ENCODE results near the gene COL17A1. TPM values are rescaled to one million over a fixed set of nuclear protein-coding genes. Genes with fewer than 3 reads are reported as not detected.

COL17A1 gene
- total and polyA plus RNA-seq, 8 donors, result 0.18 to 1.5 (median 0.70) TPM; not detected in 4

DNA sequence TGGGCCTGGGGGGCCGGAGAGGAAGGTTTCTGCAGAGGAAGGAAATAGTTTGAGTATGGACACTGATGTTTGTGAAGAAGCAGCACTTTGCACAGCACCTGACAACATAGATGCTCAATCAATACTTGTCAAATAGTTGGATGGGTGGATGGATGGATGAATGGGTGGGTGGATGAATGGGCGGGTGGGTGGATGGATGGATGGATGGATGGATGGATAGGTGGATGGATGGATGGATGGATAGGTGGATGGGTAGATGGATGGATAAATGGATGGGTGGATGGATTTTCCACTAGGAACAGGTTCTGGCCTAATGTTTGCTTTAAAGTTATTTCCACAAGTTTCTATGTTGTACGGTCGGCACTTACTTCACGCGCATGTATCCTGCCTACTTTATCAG is 45.3 kb downstream of the COL17A1 start:
- ATAC-seq (no peak), FAIRE-seq (no peak), DNase-seq (no peak)
- WGBS, 2 donors, result 63 to 66% methylated on average over 6 of the region's 6 CpGs
- H3K27me3 ChIP-seq, result no peaks in the 10 kb centered on the region
- H3K9me3 ChIP-seq, result no peaks in the 10 kb centered on the region
- H3K27ac ChIP-seq, result no peak overlapping the region
- intact Hi-C loops (cut with DNase I), result loop anchor here in 1 of 3 donors (10.0 kb wide), 1 partner anchor 174 kb away; no protein-coding TSS in a partner anchor
- no peak overlapping the region for H3K4me3 ChIP-seq
- H3K4me1 ChIP-seq, result no peaks in the 10 kb centered on the region
- no peaks in the 10 kb centered on the region for H3K36me3 ChIP-seq
- TF ChIP-seq CTCF (IDR thresholded peaks at IDR 0.05), result no peak

DNA sequence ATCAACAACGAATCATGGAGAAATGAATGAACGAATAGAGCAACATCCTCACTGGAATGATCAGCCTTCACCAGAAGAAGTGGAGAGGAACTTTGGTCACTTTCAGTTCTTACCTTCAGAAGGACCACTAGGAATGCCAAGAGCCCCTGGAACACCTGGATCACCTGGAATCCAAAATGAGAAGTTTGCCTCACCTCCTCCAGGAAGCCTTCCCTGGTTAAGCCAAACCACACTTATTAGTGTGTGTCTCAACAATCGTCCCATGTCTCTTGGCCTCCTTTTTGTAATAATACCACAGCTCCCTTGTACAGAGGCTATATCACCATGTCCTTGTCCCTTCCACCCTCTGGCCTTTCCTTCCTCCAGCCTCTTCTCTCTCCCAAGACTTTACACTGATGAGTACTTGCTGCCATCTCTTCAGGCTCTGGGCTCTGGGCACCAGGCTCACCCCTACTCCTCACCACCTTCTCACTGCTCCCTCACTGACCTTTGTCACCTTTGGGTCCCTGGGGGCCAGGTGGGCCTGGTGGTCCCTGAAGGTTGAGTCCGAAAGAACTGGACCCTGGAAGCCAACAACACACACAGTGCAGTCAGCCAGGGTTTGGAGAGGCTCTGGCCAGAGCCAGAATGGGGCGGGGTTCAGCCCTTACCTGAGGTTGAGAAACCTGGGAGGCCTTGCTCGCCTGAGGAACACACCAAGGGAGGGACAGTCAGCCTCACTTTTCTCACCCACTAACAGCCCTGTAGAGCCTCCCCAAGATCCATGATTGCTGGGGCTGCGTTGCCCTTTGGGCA is 46.5 kb downstream of the COL17A1 start:
- intact Hi-C loops (cut with DNase I), result no loop called here
- Histone ChIP-seq H3K4me3 (no peak overlapping the region), H3K9me3 (no peaks in the 10 kb centered on the region), H3K27me3 (no peaks in the 10 kb centered on the region), H3K4me1 (no peaks in the 10 kb centered on the region), H3K27ac (no peak overlapping the region), H3K36me3 (no peaks in the 10 kb centered on the region)
- 79 to 83% methylated on average over 7 of the region's 7 CpGs for WGBS, 2 donors
- DNase-seq (no peak), ATAC-seq (no peak), FAIRE-seq (no peak)
- no peak for TF ChIP-seq CTCF (IDR thresholded peaks at IDR 0.05)

DNA sequence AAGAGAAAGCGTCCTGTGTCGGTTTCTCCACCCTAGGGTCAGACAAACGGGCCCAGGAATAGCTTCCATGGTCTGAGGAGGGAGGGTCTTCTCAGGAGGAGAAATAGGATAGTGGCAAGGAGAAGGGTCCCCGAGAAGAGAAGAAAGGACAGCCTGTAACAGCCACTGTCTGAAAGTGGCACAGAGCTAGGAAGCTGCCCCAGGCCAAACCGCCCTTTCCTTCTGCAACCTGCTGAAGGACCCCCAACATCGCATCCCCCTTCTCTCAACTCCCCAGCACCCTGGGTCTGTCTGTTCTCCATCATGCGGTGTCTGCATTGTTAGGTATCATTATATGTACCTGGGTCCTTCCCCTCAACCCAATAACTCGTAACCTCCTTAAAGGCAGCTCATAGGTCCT is 47.1 kb downstream of the COL17A1 start:
- no peaks in the 10 kb centered on the region for H3K9me3 ChIP-seq
- H3K4me1 ChIP-seq, result no peaks in the 10 kb centered on the region
- H3K27ac ChIP-seq, result no peak overlapping the region
- no peak for DNase-seq
- no peak for ATAC-seq
- H3K27me3 ChIP-seq, result no peaks in the 10 kb centered on the region
- WGBS, 2 donors, result 79 to 82% methylated on average over 8 of the region's 8 CpGs
- no peak for FAIRE-seq
- no peaks in the 10 kb centered on the region for H3K36me3 ChIP-seq
- no peak overlapping the region for H3K4me3 ChIP-seq
- no peak for TF ChIP-seq CTCF (IDR thresholded peaks at IDR 0.05)
- intact Hi-C loops (cut with DNase I), result no loop called here

DNA sequence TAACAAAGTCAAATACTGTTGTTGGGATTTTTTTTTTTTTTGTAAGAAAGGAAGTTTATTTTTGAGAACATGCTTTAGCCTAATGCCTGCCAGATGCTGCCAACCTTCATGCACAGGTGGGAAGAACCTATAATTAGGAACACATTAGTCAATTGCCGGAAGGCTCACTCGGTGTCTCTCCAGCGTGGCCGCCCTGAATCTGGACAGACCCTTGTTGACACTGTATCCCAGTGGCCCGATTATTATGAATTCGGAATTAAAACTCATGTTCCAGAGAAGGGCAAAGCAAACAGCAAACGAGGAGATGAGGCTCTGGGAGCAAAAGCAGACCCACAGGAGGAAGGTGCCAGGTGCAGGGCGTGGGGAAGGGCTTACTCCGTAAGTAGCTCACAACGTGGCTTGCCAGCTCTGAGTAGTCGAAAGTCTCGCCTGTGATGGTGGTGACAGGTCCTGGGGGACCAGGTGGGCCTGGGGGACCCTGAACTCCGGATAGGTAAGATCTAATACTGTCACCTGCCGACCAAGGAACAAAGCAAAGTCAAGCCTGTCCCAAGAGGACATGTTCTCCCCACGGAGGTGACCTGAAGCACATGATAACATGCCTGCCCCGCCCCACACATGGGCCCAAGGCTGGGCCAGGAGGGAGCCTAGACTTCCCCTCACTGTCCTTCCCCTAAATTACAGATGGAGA is 48.3 kb downstream of the COL17A1 start:
- DNase-seq, result no peak
- H3K27ac ChIP-seq, result no peak overlapping the region
- no peak for FAIRE-seq
- H3K4me3 ChIP-seq, result no peak overlapping the region
- H3K9me3 ChIP-seq, result no peaks in the 10 kb centered on the region
- no peaks in the 10 kb centered on the region for H3K4me1 ChIP-seq
- 64 to 66% methylated on average over 16 of the region's 16 CpGs for WGBS, 2 donors
- no peaks in the 10 kb centered on the region for H3K36me3 ChIP-seq
- H3K27me3 ChIP-seq, result no peaks in the 10 kb centered on the region
- no peak for TF ChIP-seq CTCF (IDR thresholded peaks at IDR 0.05)
- intact Hi-C loops (cut with DNase I), result no loop called here
- ATAC-seq, result peak in 2 of 4 donors; percentile 35 to 55

Measured in pancreas (tissue), 10 donors.